Thoracic aorta (tissue), 2 donors: ENCODE measurements around the gene INSC. TPM values are rescaled to one million over a fixed set of nuclear protein-coding genes. Genes with fewer than 3 reads are reported as not detected.

Source experiments
- ATAC-seq: fragments of 150-250 bp; one replicate; pipeline ENCODE4 v1.8.0; 2017; ENCODE audit warnings: low read depth; ENCODE audit not compliant: insufficient number of reproducible peaks, low FRiP score
- DNase-seq: peaks from one replicate; pipeline ENCODE4 v3.0.0-alpha.2; 2020; ENCODE audit warnings: low spot score
- H3K27ac ChIP-seq, 2 donors: fragments of 200-600 bp; sonication (generic); 1 replicate in 1 of 2; 2 replicates in 1 of 2; pipeline ENCODE4 v1.5.1; 2016; ENCODE audit warnings: mild to moderate bottlenecking in 2 of 2, moderate library complexity in 2 of 2
- H3K27me3 ChIP-seq: fragments of 200-600 bp; sonication (generic); replicated peaks from 2 replicates; pipeline ENCODE4 v1.6.0; 2016; ENCODE audit warnings: mild to moderate bottlenecking; ENCODE audit not compliant: insufficient read depth
- H3K36me3 ChIP-seq: fragments of 200-600 bp; sonication (generic); one replicate; pipeline ENCODE4 v1.5.1; 2016
- H3K4me1 ChIP-seq, 2 donors: fragments of 200-600 bp; sonication (generic); 1 replicate in 1 of 2; 2 replicates in 1 of 2; pipeline versions ENCODE4 v1.5.1 to v1.6.0; 2016; ENCODE audit warnings: low read depth in 2 of 2, mild to moderate bottlenecking in 1 of 2; ENCODE audit not compliant: control insufficient read depth in 1 of 2
- H3K4me3 ChIP-seq: fragments of 200-600 bp; sonication (generic); 2 replicates; pipeline ENCODE4 v1.5.1; 2016; ENCODE audit warnings: mild to moderate bottlenecking
- H3K9me3 ChIP-seq: fragments of 200-600 bp; sonication (generic); 2 replicates; pipeline ENCODE4 v1.5.1; 2016
- CTCF ChIP-seq: fragments of 200-600 bp; sonication (generic); IDR thresholded peaks from one replicate; pipeline ENCODE4 v1.5.1; 2019; ENCODE audit warnings: antibody characterized with exemption
- total RNA-seq, 2 donors: library from RNA; depleted of rRNA; stranded (reverse); fragments of >200 nt; gene quantifications; one replicate each; pipeline versions ENCODE4 v1.1.0 to v1.2.3, GENCODE V29; 2016

INSC gene
- total RNA-seq, 2 donors from 2014 or later: 0.35 TPM; not detected in 1

DNA sequence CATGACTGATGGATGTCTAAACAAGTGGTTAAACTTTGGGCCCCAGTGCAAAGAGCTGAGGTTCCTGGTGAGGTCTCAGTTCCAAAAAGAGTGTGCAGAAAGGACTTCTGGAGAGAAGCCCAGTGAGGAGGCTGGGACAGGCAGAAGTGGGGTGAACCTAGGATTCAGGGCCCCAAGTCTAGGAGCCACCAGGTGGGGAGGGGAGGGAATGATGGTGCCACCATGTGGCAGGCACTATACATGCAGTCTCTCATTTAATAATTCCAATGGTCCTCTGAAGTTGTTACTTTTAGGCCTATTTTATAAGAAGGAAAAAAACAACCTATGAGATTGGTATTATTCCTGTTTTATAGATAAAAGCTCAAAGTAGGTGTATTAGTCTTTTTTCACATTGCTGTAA is 102.0 kb downstream of the INSC start:
- H3K4me1 ChIP-seq: no peaks in the 10 kb centered on the region
- DNase-seq (no peak), ATAC-seq (no peak)
- no peaks in the 10 kb centered on the region for H3K36me3 ChIP-seq
- no peak for TF ChIP-seq CTCF
- H3K27ac ChIP-seq: no peak overlapping the region
- no peak overlapping the region for H3K4me3 ChIP-seq
- H3K27me3 ChIP-seq: no peaks in the 10 kb centered on the region
- no peaks in the 10 kb centered on the region for H3K9me3 ChIP-seq

- no peak for DNase-seq
- H3K9me3 ChIP-seq: no peaks in the 10 kb centered on the region
- no peaks in the 10 kb centered on the region for H3K4me1 ChIP-seq
- H3K27me3 ChIP-seq: no peaks in the 10 kb centered on the region
- no peak overlapping the region for H3K27ac ChIP-seq
- H3K4me3 ChIP-seq: no peak overlapping the region
- H3K36me3 ChIP-seq: no peaks in the 10 kb centered on the region
- no peak for ATAC-seq
- no peak for TF ChIP-seq CTCF
These were observed 102.7 kb downstream of the INSC start for GRCh38 chr11:15217416-15217815.

- H3K27me3 ChIP-seq: no peaks in the 10 kb centered on the region
- H3K4me3 ChIP-seq: no peak overlapping the region
- no peak for TF ChIP-seq CTCF
- DNase-seq: no peak
- H3K27ac ChIP-seq: no peak overlapping the region
- no peaks in the 10 kb centered on the region for H3K9me3 ChIP-seq
- no peak for ATAC-seq
- no peaks in the 10 kb centered on the region for H3K36me3 ChIP-seq
- no peaks in the 10 kb centered on the region for H3K4me1 ChIP-seq
These were observed 108.1 kb downstream of the INSC start for GRCh38 chr11:15222777-15223176.

GRCh38 chr11:15223318-15223717 is 108.6 kb downstream of the INSC start:
- DNase-seq (no peak), ATAC-seq (no peak)
- H3K27me3 ChIP-seq: no peaks in the 10 kb centered on the region
- no peaks in the 10 kb centered on the region for H3K4me1 ChIP-seq
- no peaks in the 10 kb centered on the region for H3K9me3 ChIP-seq
- no peak overlapping the region for H3K27ac ChIP-seq
- no peak for TF ChIP-seq CTCF
- H3K4me3 ChIP-seq: no peak overlapping the region
- no peaks in the 10 kb centered on the region for H3K36me3 ChIP-seq

DNA sequence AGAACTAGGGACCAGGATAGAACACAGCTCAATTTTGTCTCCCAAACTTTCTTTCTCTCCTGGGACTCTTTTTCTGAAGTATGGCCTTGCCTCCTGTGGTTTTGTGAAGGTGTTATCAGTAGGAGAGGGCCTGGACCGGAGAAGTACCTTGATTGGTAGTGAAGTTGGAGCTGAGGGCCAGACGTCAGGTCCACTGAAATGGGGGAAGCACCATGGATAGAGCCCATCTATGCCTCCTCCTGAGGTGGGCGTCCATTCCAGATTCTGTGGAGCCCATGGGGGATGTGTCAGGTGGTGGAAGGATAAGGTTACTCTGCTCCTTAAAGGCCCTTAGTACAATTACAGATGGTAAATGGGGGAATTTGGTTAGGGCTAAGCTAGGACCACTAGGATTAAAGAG is 109.7 kb downstream of the INSC start:
- no peaks in the 10 kb centered on the region for H3K27me3 ChIP-seq
- no peaks in the 10 kb centered on the region for H3K9me3 ChIP-seq
- H3K4me1 ChIP-seq: no peaks in the 10 kb centered on the region
- ATAC-seq: no peak
- no peak overlapping the region for H3K27ac ChIP-seq
- TF ChIP-seq CTCF: no peak
- H3K4me3 ChIP-seq: no peak overlapping the region
- no peaks in the 10 kb centered on the region for H3K36me3 ChIP-seq
- DNase-seq: no peak
